Measurements from ENCODE around the gene ZC3H15. TPM values are rescaled to one million over a fixed set of nuclear protein-coding genes. Genes with fewer than 3 reads are reported as not detected.

ZC3H15 gene
- total RNA-seq, 1 donor from 2014 or later = 46.8 TPM

- TF ChIP-seq CTCF (IDR thresholded peaks at IDR 0.05; ENCODE audit: unreplicated experiment) = no peak
- no peaks in the 10 kb centered on the region for H3K27me3 Mint-ChIP-seq (ENCODE audit: unreplicated experiment)
- no peak overlapping the region for H3K4me3 Mint-ChIP-seq (ENCODE audit: unreplicated experiment)
- H3K36me3 Mint-ChIP-seq (ENCODE audit: low read depth, unreplicated experiment) = no peaks in the 10 kb centered on the region
- no peaks in the 10 kb centered on the region for H3K9me3 Mint-ChIP-seq (ENCODE audit: unreplicated experiment)
- no peak for DNase-seq (ENCODE audit: low spot score)
- H3K27ac Mint-ChIP-seq (ENCODE audit: unreplicated experiment) = no peak overlapping the region
- H3K4me1 Mint-ChIP-seq (ENCODE audit: unreplicated experiment) = peaks cover 9% of the 10 kb centered on the region
These were observed 72.6 kb downstream of the ZC3H15 start for GRCh38 chr2:186558512-186559276.

Other genes starting within 250 kb of the ZC3H15 start
- 154 TPM for gene ITGAV, start 103.8 kb downstream of the ZC3H15 start, total RNA-seq (ENCODE audit: unreplicated experiment)
- 21.5 TPM for gene FAM171B, start 207.8 kb downstream of the ZC3H15 start, total RNA-seq (ENCODE audit: unreplicated experiment)